SK-N-SH treated with all-trans-retinoic acid at 6 μM for 48 hours (cell line): ENCODE data around the gene HNRNPA3.

Experiments
- ARNTL ChIP-seq: fragments of 450-650 bp; formaldehyde crosslinking; IDR thresholded peaks from 2 replicates; pipeline ENCODE4 v1.5.0; 2020; ENCODE audit warnings: low read depth, mild to moderate bottlenecking, moderate library complexity, borderline replicate concordance
- CREB5 ChIP-seq: fragments of 250-450 bp; sonication (Bioruptor Pico); IDR thresholded peaks from 2 replicates; pipeline ENCODE4 v1.5.1; 2020; ENCODE audit warnings: low read depth, mild to moderate bottlenecking, moderate library complexity
- ESRRG ChIP-seq: fragments of 250-450 bp; sonication (Bioruptor Pico); IDR thresholded peaks from 2 replicates; pipeline ENCODE4 v1.6.1; 2021; ENCODE audit warnings: mild to moderate bottlenecking
- OSR1 ChIP-seq: fragments of 250-450 bp; sonication (Bioruptor Pico); IDR thresholded peaks from 2 replicates; pipeline ENCODE4 v1.8.0; 2022; ENCODE audit warnings: moderate library complexity, mild to moderate bottlenecking, inconsistent platforms
- RARB ChIP-seq: fragments of 250-450 bp; sonication (Bioruptor Pico); IDR thresholded peaks from 2 replicates; pipeline ENCODE4 v1.8.0; 2021; ENCODE audit warnings: mild to moderate bottlenecking, moderate library complexity
- TCF4 ChIP-seq: fragments of 250-450 bp; sonication (Bioruptor Pico); IDR thresholded peaks from 2 replicates; pipeline ENCODE4 v1.8.0; 2021; ENCODE audit warnings: mild to moderate bottlenecking, moderate library complexity, borderline replicate concordance
- TSHZ2 ChIP-seq: fragments of 250-450 bp; sonication (Bioruptor Pico); IDR thresholded peaks from 2 replicates; pipeline ENCODE4 v1.5.0; 2020; ENCODE audit warnings: mild to moderate bottlenecking, moderate library complexity
- ZFP3 ChIP-seq: fragments of 250-450 bp; sonication (Bioruptor Pico); IDR thresholded peaks from 2 replicates; pipeline ENCODE4 v1.5.0; 2020; ENCODE audit warnings: mild to moderate bottlenecking, moderate library complexity
- ZNF8 ChIP-seq: fragments of 450-650 bp; formaldehyde crosslinking; IDR thresholded peaks from 2 replicates; pipeline ENCODE4 v1.5.0; 2020; ENCODE audit warnings: mild to moderate bottlenecking, moderate library complexity

- TF ChIP-seq CREB5 (CRISPR knock-in tag): no peak
- no peak for TF ChIP-seq ARNTL (CRISPR knock-in tag)
- no peak for TF ChIP-seq ZNF8 (CRISPR knock-in tag)
- TF ChIP-seq RARB (CRISPR knock-in tag): no peak
- TF ChIP-seq TCF4 (CRISPR knock-in tag): no peak
- TF ChIP-seq ESRRG: no peak
- no peak for TF ChIP-seq OSR1 (CRISPR knock-in tag)
- no peak for TF ChIP-seq TSHZ2
- TF ChIP-seq ZFP3 (CRISPR knock-in tag): no peak
Observed at GRCh38 chr2:177247693-177248262, 35.2 kb downstream of the HNRNPA3 start.
